Spleen (tissue), 7 donors: Measurements from ENCODE around the gene IL12RB2.

Experiments
- CTCF ChIP-seq, 11 experiments: fragments of 200-600 bp in 7 of 11; fragments of 450-650 bp in 4 of 11; sonication (generic) in 4 of 11; IDR thresholded peaks in 8 of 11; conservative IDR thresholded peaks in 3 of 11; 1 replicate in 7 of 11; 2 replicates in 4 of 11; pipeline versions ENCODE4 v1.4.0 to v1.8.0; 2016 to 2021; ENCODE audit warnings: antibody characterized with exemption in 11 of 11, inconsistent platforms in 4 of 11, mild to moderate bottlenecking in 1 of 11
- POLR2A ChIP-seq, 3 donors: fragments of 450-650 bp; IDR thresholded peaks; one replicate each; pipeline ENCODE4 v1.5.1; 2017; ENCODE audit warnings: antibody characterized with exemption in 3 of 3, mild to moderate bottlenecking in 1 of 3
- donor health status: DM: no; HTN: no; CAD: no; lungs with moderate emphysema.
- donor health status: DM: no; HTN: no; CAD: no.
- donor health status: DM: no; HTN: no; CAD: no.

- TF ChIP-seq CTCF (IDR thresholded peaks at IDR 0.05 in 8 of 11, conservative IDR thresholded peaks at IDR 0.05 in 3 of 11) (no peak), POLR2A (IDR thresholded peaks at IDR 0.05) (no peak)
These were observed 60.4 kb downstream of the IL12RB2 start for GRCh38 chr1:67368046-67368514.
